AG09309 (cell line): ENCODE measurements around the gene CACNA1C.

Experiments
- DNase-seq: peaks from one replicate; pipeline ENCODE4 v3.0.0-alpha.2; 2010; ENCODE audit warnings: low read depth
- H3K4me3 ChIP-seq: 2 replicates; pipeline ENCODE4 v1.5.1; 2011; ENCODE audit warnings: mild to moderate bottlenecking, low read depth, low read length, moderate library complexity; ENCODE audit not compliant: control insufficient read depth
- TF ChIP-seq, protein P1 (sequence below): IDR thresholded peaks from 2 replicates; pipeline ENCODE4 v1.5.1; 2011; ENCODE audit warnings: mild to moderate bottlenecking, low read depth, low read length, inconsistent platforms; ENCODE audit not compliant: insufficient read depth, control insufficient read depth; ENCODE audit errors: missing control alignments

The CACNA1C gene

DNA sequence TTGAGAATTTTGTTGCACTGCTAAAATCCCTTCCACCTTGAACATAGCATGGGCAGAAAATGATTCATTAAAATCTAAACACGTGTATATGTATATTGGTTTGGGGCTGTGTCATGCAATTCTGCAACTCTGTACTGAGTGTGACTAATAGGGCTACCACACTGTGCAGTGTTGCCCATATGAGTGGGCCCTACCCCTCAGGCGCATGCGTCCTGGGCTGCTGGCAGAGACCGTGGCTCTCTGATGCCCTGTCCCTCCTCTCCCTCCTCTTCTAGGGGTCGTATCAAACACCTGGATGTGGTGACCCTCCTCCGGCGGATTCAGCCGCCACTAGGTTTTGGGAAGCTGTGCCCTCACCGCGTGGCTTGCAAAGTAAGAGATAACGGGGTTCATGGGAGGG, 613.6 kb downstream of the CACNA1C start:
- H3K4me3 ChIP-seq = no peak overlapping the region
- no peak for DNase-seq
- TF ChIP-seq, protein P1, sequence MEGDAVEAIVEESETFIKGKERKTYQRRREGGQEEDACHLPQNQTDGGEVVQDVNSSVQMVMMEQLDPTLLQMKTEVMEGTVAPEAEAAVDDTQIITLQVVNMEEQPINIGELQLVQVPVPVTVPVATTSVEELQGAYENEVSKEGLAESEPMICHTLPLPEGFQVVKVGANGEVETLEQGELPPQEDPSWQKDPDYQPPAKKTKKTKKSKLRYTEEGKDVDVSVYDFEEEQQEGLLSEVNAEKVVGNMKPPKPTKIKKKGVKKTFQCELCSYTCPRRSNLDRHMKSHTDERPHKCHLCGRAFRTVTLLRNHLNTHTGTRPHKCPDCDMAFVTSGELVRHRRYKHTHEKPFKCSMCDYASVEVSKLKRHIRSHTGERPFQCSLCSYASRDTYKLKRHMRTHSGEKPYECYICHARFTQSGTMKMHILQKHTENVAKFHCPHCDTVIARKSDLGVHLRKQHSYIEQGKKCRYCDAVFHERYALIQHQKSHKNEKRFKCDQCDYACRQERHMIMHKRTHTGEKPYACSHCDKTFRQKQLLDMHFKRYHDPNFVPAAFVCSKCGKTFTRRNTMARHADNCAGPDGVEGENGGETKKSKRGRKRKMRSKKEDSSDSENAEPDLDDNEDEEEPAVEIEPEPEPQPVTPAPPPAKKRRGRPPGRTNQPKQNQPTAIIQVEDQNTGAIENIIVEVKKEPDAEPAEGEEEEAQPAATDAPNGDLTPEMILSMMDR = no peak

- no peak for DNase-seq
- TF ChIP-seq, protein P1 = no peak
Observed at GRCh38 chr12:2666846-2667245, 614.1 kb downstream of the CACNA1C start.

DNA sequence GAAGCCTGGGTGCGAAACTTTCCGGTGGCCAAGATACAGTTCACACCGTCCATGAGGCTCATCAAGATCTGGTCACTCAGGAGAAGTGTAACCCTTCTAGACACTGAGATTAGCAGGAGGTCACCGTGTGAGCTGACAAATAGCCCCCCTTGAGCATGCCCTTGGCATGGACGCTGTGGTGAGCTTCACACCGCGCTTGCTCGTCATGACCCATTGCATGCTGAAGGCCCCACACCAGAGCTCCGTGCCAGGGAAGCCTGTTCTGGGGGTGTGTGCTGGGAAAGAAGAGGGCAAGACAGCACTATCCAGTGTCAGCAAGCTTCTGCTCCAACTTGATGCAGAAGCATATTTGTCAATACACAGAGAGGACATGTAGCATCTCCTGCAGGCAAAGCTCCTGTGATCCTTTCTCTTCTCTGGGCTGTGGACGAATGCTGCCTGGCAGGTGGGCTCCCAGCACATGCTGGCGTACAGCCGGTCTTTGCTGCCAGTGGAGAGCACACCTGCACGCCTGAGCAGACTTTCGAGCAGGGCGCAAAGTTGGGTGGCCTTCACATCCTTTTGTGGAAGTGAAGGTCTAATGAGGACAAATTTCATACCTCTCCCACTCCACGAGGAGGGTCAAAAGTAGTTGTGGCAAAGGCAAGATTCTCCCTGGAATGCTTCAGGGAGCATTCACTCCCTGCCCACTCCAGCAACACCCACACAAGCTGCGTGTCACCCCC, 615.1 kb downstream of the CACNA1C start:
- TF ChIP-seq, protein P1 = no peak
- no peak for DNase-seq
- H3K4me3 ChIP-seq = no peak overlapping the region

More at GRCh38 chr12:2666846-2667245, 614.1 kb downstream of the CACNA1C start:
- no peak overlapping the region for H3K4me3 ChIP-seq

DNA sequence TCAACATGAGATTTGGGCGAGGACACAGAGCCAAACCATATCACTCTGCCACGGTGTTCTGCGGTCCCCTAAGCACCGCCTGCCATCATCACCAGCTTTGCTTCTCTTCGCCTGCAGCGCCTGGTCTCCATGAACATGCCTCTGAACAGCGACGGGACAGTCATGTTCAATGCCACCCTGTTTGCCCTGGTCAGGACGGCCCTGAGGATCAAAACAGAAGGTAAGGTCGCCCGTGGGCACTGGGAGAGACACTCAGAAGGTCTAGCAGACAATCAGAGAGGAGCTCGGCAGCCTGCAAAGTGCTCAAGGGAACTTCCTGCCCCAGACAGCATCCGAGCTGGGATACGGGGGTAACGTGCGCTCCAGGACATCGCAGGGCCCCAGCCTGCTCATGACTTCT, 616.0 kb downstream of the CACNA1C start:
- no peak for DNase-seq
- TF ChIP-seq, protein P1 = no peak
- H3K4me3 ChIP-seq = no peak overlapping the region

GRCh38 chr12:2669560-2669959, 616.8 kb downstream of the CACNA1C start:
- TF ChIP-seq, protein P1 = no peak
- no peak for DNase-seq
- H3K4me3 ChIP-seq = no peak overlapping the region

DNA sequence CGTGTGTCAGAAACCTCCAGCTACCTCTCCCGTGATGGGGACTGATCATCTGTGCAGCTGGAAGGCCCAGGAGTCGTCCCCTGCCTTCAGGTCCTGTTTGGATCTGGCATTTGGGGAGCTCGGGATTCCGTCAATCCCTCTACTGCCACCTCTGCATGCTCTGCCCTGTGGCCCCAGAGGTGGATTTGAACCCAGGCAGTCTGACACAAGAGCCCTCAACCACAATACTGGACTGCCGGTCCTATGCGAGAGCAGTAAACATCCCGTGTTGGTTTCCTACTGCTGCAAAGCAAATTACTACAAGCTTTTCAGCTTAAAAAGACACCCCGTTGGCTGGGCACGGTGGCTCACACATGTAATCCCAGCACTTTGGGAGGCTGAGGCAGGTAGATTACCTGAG, 620.1 kb downstream of the CACNA1C start:
- no peak overlapping the region for H3K4me3 ChIP-seq
- no peak for DNase-seq
- TF ChIP-seq, protein P1 = no peak
